H1 (cell line): ENCODE measurements around the gene ZNF582. TPM values are rescaled to one million over a fixed set of nuclear protein-coding genes. Genes with fewer than 3 reads are reported as not detected.

Experiments
- CTCF ChIA-PET: fragments of 300-600 bp; sonication (Branson Sonifier 250); formaldehyde crosslinking; loops from one replicate; lab custom pipeline; 2021; ENCODE audit not compliant: partially characterized antibody; lab: Charles Lee
- POLR2A ChIA-PET: fragments of 300-600 bp; sonication (Branson Sonifier 250); formaldehyde crosslinking; loops from one replicate; lab custom pipeline; 2021; ENCODE audit warnings: inconsistent platforms; ENCODE audit not compliant: partially characterized antibody; lab: Charles Lee
- DNase-seq, 2 experiments: peaks; one replicate each; pipeline versions ENCODE4 v3.0.0 to v3.0.0-alpha.2; 2010 to 2022; ENCODE audit warnings: low spot score in 2 of 2, low read depth in 1 of 2, mixed read lengths in 1 of 2
- FAIRE-seq: peaks from 2 replicates; lab custom pipeline; 2011; peaks lifted over from hg19 to GRCh38; lab: Jason Lieb, UNC
- H2AFZ ChIP-seq: 2 replicates; pipeline ENCODE4 v1.8.1; 2012; ENCODE audit warnings: low read length, inconsistent platforms
- H2AK5ac ChIP-seq: 2 replicates; pipeline ENCODE4 v1.6.1; 2013; ENCODE audit warnings: low read depth, low read length
- H2BK120ac ChIP-seq: replicated peaks from 2 replicates; pipeline ENCODE3; 2013; ENCODE audit warnings: low read depth, low read length, inconsistent platforms
- H2BK12ac ChIP-seq: 2 replicates; pipeline ENCODE4 v1.6.1; 2013; ENCODE audit warnings: low read depth, low read length
- H2BK15ac ChIP-seq: 2 replicates; pipeline ENCODE4 v1.6.1; 2013; ENCODE audit warnings: low read length
- H2BK20ac ChIP-seq: 2 replicates; pipeline ENCODE4 v1.6.1; 2013; ENCODE audit warnings: low read length
- H2BK5ac ChIP-seq: 2 replicates; pipeline ENCODE4 v1.6.1; 2013; ENCODE audit warnings: low read depth, low read length
- H3K14ac ChIP-seq: 2 replicates; pipeline ENCODE4 v1.6.1; 2013; ENCODE audit warnings: inconsistent platforms; ENCODE audit not compliant: insufficient read length
- H3K18ac ChIP-seq: 2 replicates; pipeline ENCODE4 v1.6.1; 2013; ENCODE audit warnings: low read length; ENCODE audit errors: extremely low read depth
- H3K23ac ChIP-seq: 2 replicates; pipeline ENCODE4 v1.6.1; 2013; ENCODE audit warnings: inconsistent platforms; ENCODE audit not compliant: insufficient read length
- H3K23me2 ChIP-seq: 2 replicates; pipeline ENCODE4 v1.6.1; 2013; ENCODE audit warnings: low read depth, low read length
- H3K27ac ChIP-seq: 2 replicates; pipeline ENCODE4 v1.6.1; 2011; ENCODE audit warnings: low read depth, low read length, inconsistent platforms
- H3K27me3 ChIP-seq, 4 experiments: replicated peaks in 1 of 4; 1 replicate in 1 of 4; 2 replicates in 3 of 4; pipeline versions ENCODE4 v1.6.1 to v1.8.1; 2011 to 2013; ENCODE audit warnings: low read length in 3 of 4, mild to moderate bottlenecking in 3 of 4, inconsistent platforms in 2 of 4, mixed read lengths in 2 of 4, moderate library complexity in 1 of 4; ENCODE audit not compliant: control insufficient read depth in 3 of 4, insufficient read depth in 3 of 4; ENCODE audit errors: extremely low read depth in 1 of 4
- H3K36me3 ChIP-seq, 4 experiments: 2 replicates each; pipeline versions ENCODE4 v1.6.1 to v1.8.1; 2011 to 2013; ENCODE audit warnings: mild to moderate bottlenecking in 4 of 4, low read length in 3 of 4, moderate library complexity in 2 of 4, control low read depth in 1 of 4, inconsistent platforms in 1 of 4; ENCODE audit not compliant: insufficient read depth in 4 of 4, control insufficient read depth in 2 of 4
- H3K4ac ChIP-seq: replicated peaks from 2 replicates; pipeline ENCODE3; 2013; ENCODE audit warnings: low read length, low read depth, mixed read lengths, inconsistent platforms; ENCODE audit not compliant: insufficient read length
- H3K4me1 ChIP-seq, 4 experiments: replicated peaks in 1 of 4; 1 replicate in 1 of 4; 2 replicates in 3 of 4; pipeline versions ENCODE4 v1.6.1 to v1.8.1; 2011 to 2013; ENCODE audit warnings: low read length in 3 of 4, inconsistent platforms in 2 of 4, mixed read lengths in 1 of 4; ENCODE audit not compliant: insufficient read depth in 4 of 4, control insufficient read depth in 3 of 4
- H3K4me2 ChIP-seq, 2 experiments: 2 replicates each; pipeline versions ENCODE4 v1.6.1 to v1.8.1; 2011 to 2013; ENCODE audit warnings: low read depth in 2 of 2, low read length in 2 of 2, control low read depth in 1 of 2, inconsistent platforms in 1 of 2, mild to moderate bottlenecking in 1 of 2; ENCODE audit not compliant: insufficient read depth in 1 of 2
- H3K4me3 ChIP-seq, 4 experiments: fragments of 200-600, 300-600 bp in 1 of 4; sonication (generic), shearing (Covaris generic), sonication (Bioruptor Twin) in 1 of 4; 2 replicates each; pipeline versions ENCODE4 v1.5.1 to v1.8.1; 2011 to 2016; ENCODE audit warnings: low read length in 4 of 4, low read depth in 3 of 4, control low read depth in 2 of 4, inconsistent platforms in 2 of 4, mild to moderate bottlenecking in 2 of 4, mixed read lengths in 1 of 4, moderate library complexity in 1 of 4; ENCODE audit not compliant: insufficient read depth in 2 of 4; ENCODE audit errors: extremely low read depth in 1 of 4
- H3K56ac ChIP-seq: replicated peaks from 2 replicates; pipeline ENCODE3; 2013; ENCODE audit warnings: low read depth, mild to moderate bottlenecking, mixed read lengths, low read length, inconsistent platforms; ENCODE audit not compliant: insufficient read length
- H3K79me1 ChIP-seq: 2 replicates; pipeline ENCODE4 v1.6.1; 2013; ENCODE audit warnings: low read depth, low read length, control low read depth
- H3K79me2 ChIP-seq, 2 experiments: 2 replicates each; pipeline versions ENCODE4 v1.6.1 to v1.8.1; 2012 to 2013; ENCODE audit warnings: low read length in 2 of 2, mild to moderate bottlenecking in 2 of 2, inconsistent platforms in 1 of 2; ENCODE audit not compliant: insufficient read depth in 2 of 2, control insufficient read depth in 1 of 2
- H3K9ac ChIP-seq, 4 experiments: replicated peaks in 1 of 4; 1 replicate in 1 of 4; 2 replicates in 3 of 4; pipeline versions ENCODE4 v1.6.1 to v1.8.1; 2011 to 2013; ENCODE audit warnings: low read depth in 3 of 4, low read length in 3 of 4, control low read depth in 2 of 4, mild to moderate bottlenecking in 2 of 4, moderate library complexity in 2 of 4, inconsistent platforms in 1 of 4; ENCODE audit errors: extremely low read depth in 1 of 4
- H3K9me3 ChIP-seq, 2 experiments: 2 replicates each; pipeline versions ENCODE4 v1.6.1 to v1.8.1; 2012 to 2013; ENCODE audit warnings: mild to moderate bottlenecking in 2 of 2, moderate library complexity in 2 of 2, control low read depth in 1 of 2, inconsistent platforms in 1 of 2, low read depth in 1 of 2, low read length in 1 of 2, mixed read lengths in 1 of 2; ENCODE audit not compliant: insufficient read depth in 2 of 2
- H4K20me1 ChIP-seq, 2 experiments: replicated peaks in 1 of 2; 2 replicates each; pipeline versions ENCODE3 to v1.8.1; 2011 to 2013; ENCODE audit warnings: inconsistent platforms in 2 of 2, low read length in 2 of 2, mild to moderate bottlenecking in 1 of 2; ENCODE audit not compliant: insufficient read depth in 2 of 2, control insufficient read depth in 1 of 2
- H4K5ac ChIP-seq: 2 replicates; pipeline ENCODE4 v1.6.1; 2013; ENCODE audit warnings: low read length, low read depth, mixed read lengths, inconsistent platforms; ENCODE audit not compliant: insufficient read length
- H4K8ac ChIP-seq: 2 replicates; pipeline ENCODE4 v1.8.0; 2013; ENCODE audit warnings: mild to moderate bottlenecking, moderate library complexity, low read length, inconsistent platforms; ENCODE audit not compliant: insufficient read depth; ENCODE audit errors: extremely low read depth
- H4K91ac ChIP-seq: replicated peaks from 2 replicates; pipeline ENCODE3; 2013; ENCODE audit warnings: low read length, mixed read lengths, inconsistent platforms; ENCODE audit not compliant: insufficient read length
- EP300 ChIP-seq, 2 experiments: IDR thresholded peaks; 1 replicate in 1 of 2; 2 replicates in 1 of 2; pipeline ENCODE4 v1.6.1; 2011 to 2012; ENCODE audit warnings: low read depth in 2 of 2, low read length in 2 of 2, mild to moderate bottlenecking in 2 of 2, borderline replicate concordance in 1 of 2, inconsistent platforms in 1 of 2, moderate library complexity in 1 of 2
- FOSL1 ChIP-seq: IDR thresholded peaks from 2 replicates; pipeline ENCODE4 v1.6.1; 2011; ENCODE audit warnings: mild to moderate bottlenecking, low read depth, low read length, moderate library complexity; ENCODE audit not compliant: insufficient read depth
- KDM1A ChIP-seq: fragments of 200-600, 300-600 bp; sonication (generic); IDR thresholded peaks from 2 replicates; pipeline ENCODE4 v1.7.1; 2016; ENCODE audit warnings: mild to moderate bottlenecking, low read length, borderline replicate concordance
- POLR2AphosphoS5 ChIP-seq: IDR thresholded peaks from 2 replicates; pipeline ENCODE4 v1.6.1; 2011; ENCODE audit warnings: low read depth, low read length
- RAD21 ChIP-seq, 2 experiments: IDR thresholded peaks in 1 of 2; conservative IDR thresholded peaks in 1 of 2; 2 replicates each; pipeline ENCODE4 v1.6.1; 2011; ENCODE audit warnings: low read depth in 2 of 2, low read length in 2 of 2, improper control_type of control experiment in 1 of 2, inconsistent platforms in 1 of 2, mild to moderate bottlenecking in 1 of 2, moderate library complexity in 1 of 2
- SIX5 ChIP-seq: IDR thresholded peaks from 2 replicates; pipeline ENCODE4 v1.6.1; 2011; ENCODE audit warnings: mild to moderate bottlenecking, low read depth, low read length
- SP2 ChIP-seq: IDR thresholded peaks from 2 replicates; pipeline ENCODE4 v1.6.1; 2012; ENCODE audit warnings: mild to moderate bottlenecking, low read length, inconsistent platforms
- TAF7 ChIP-seq: optimal IDR thresholded peaks from 2 replicates; pipeline ENCODE3; 2011; ENCODE audit warnings: low read depth, mild to moderate bottlenecking, inconsistent platforms, low read length, moderate library complexity, borderline replicate concordance
- TBP ChIP-seq: IDR thresholded peaks from 2 replicates; pipeline ENCODE4 v1.6.1; 2011; ENCODE audit warnings: low read depth, low read length, improper control_type of control experiment
- ZNF274 ChIP-seq: IDR thresholded peaks from 2 replicates; pipeline ENCODE4 v1.7.0; 2012; ENCODE audit warnings: low read length, borderline replicate concordance; ENCODE audit errors: extremely low read depth
- WGBS, 2 experiments: shearing (Covaris generic) in 1 of 2; methylation state at CpG; one replicate each; pipeline versions ENCODE4 v1.1.6 to v1.1.7; 2013 to 2015; ENCODE audit warnings: low lambda C conversion rate in 2 of 2, mixed read lengths in 2 of 2, inconsistent platforms in 1 of 2, low coverage in 1 of 2, missing lambda C conversion rate in 1 of 2; ENCODE audit not compliant: insufficient replicate concordance in 2 of 2, insufficient coverage in 1 of 2, insufficient read length in 1 of 2; ENCODE audit errors: extremely low coverage in 1 of 2, missing lambda C conversion rate in 1 of 2; 5-methylcytosine and 5-hydroxymethylcytosine counted together
- polyA plus RNA-seq, 7 experiments: library from polyadenylated mRNA; depleted of rRNA in 3 of 7; stranded (reverse) in 5 of 7; unstranded in 2 of 7; fragments of >200 nt in 5 of 7; fragments of 200-250 nt in 2 of 7; gene quantifications; 1 replicate in 5 of 7; 2 replicates in 1 of 7; 4 replicates in 1 of 7; pipeline versions ENCODE4 v1.2.1 to v1.2.3, GENCODE V29; 2011 to 2013; ENCODE audit warnings: missing spikeins in 2 of 7, mixed read lengths in 2 of 7
- total RNA-seq: library from RNA; stranded (reverse); fragmentation: NEBNext Ultra II Directional; extraction: Animal tissue kit (Norgen Biotek cat#: 25700); gene quantifications from 2 replicates; pipeline ENCODE4 v1.2.1, GENCODE V29; 2021
- TF ChIP-seq, protein P1 (sequence below): IDR thresholded peaks from 2 replicates; pipeline ENCODE4 v1.6.1; 2011; ENCODE audit warnings: low read depth, mild to moderate bottlenecking, low read length; ENCODE audit not compliant: insufficient read depth

The ZNF582 gene
- total and polyA plus RNA-seq, 2 of the 8 experiments (the other 6 are each of a cell fraction or from before 2014, with no cell fraction given) = 3.8 to 5.8 TPM

DNA sequence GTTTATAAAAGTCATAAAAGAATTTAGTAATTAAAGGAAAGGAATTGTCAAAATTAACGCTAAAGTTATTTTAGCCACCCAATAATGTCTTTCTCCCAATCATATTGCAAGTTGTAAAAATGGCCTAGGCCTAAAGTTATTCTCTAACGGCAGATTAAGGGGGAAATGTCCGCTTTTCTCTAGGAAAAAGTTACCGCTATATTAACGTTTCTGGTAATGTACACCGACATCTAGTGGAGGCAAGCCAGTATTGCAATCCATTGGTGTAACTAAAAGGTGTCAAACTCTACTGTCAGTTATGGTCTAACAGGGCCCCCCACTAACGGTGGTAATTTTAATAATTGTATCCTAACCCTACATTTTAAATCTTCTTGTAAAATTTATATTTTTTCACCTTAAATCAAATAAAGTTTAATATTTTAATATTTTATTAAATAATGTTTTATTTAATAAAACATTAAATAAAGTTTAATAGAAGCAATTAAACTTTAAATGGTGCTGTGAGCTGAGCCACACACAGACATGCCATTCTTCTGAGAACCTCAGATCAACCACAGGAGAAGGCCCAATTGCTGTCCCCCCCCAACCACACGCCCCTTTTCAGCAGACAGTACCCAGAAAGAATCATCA, 42.8 kb downstream of the ZNF582 start:
- H3K4ac ChIP-seq = no peak overlapping the region
- no peak overlapping the region for H4K8ac ChIP-seq
- no peak overlapping the region for H3K14ac ChIP-seq
- no peak overlapping the region for H3K18ac ChIP-seq
- H3K4me3 ChIP-seq = no peak overlapping the region
- no peaks in the 10 kb centered on the region for H3K79me1 ChIP-seq
- FAIRE-seq (peak; percentile 80), DNase-seq (peak in 1 of 2 experiments; percentile 52)
- no peak overlapping the region for H2BK12ac ChIP-seq
- H3K23ac ChIP-seq = no peak overlapping the region
- no peak overlapping the region for H3K27ac ChIP-seq
- H3K36me3 ChIP-seq = no peaks in the 10 kb centered on the region
- POLR2A ChIA-PET = no interaction called here
- H2BK15ac ChIP-seq = no peak overlapping the region
- no peak overlapping the region for H2AFZ ChIP-seq
- no peak overlapping the region for H3K4me2 ChIP-seq
- CTCF ChIA-PET = interaction anchor here (0.8 to 3.5 kb wide), 8 partner anchors 9 to 274 kb away, joined by 3 to 21 read pairs (median 4); no protein-coding TSS in a partner anchor
- no peak overlapping the region for H3K56ac ChIP-seq
- peaks cover 0 to 6% (median 4%) of the 10 kb centered on the region in 4 experiments; a peak in 6 of 7 replicates for H3K4me1 ChIP-seq
- no peak overlapping the region for H2BK20ac ChIP-seq
- no peak overlapping the region for H4K91ac ChIP-seq
- no peak overlapping the region for H2AK5ac ChIP-seq
- 28% methylated on average over 8 of the region's 8 CpGs; no CpG with 5 or more reads in 1 of the 2 experiments for WGBS, 2 experiments
- no peaks in the 10 kb centered on the region; a peak in 1 of 7 replicates for H3K27me3 ChIP-seq
- no peaks in the 10 kb centered on the region for H4K20me1 ChIP-seq
- no peak overlapping the region for H2BK5ac ChIP-seq
- H3K9me3 ChIP-seq = no peaks in the 10 kb centered on the region
- no peaks in the 10 kb centered on the region for H3K23me2 ChIP-seq
- no peak overlapping the region for H2BK120ac ChIP-seq
- H3K9ac ChIP-seq = no peak overlapping the region
- H3K79me2 ChIP-seq = no peaks in the 10 kb centered on the region
- H4K5ac ChIP-seq = no peak overlapping the region
- no peak for TF ChIP-seq POLR2AphosphoS5
- TF ChIP-seq, protein P1, sequence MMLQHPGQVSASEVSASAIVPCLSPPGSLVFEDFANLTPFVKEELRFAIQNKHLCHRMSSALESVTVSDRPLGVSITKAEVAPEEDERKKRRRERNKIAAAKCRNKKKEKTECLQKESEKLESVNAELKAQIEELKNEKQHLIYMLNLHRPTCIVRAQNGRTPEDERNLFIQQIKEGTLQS = no peak
- no peak for TF ChIP-seq ZNF274
- no peak for TF ChIP-seq EP300 (IDR thresholded peaks at IDR 0.05; ENCODE audit: borderline replicate concordance in 1 of 2, low read depth in 2 of 2, low read length in 2 of 2)
- TF ChIP-seq FOSL1 = no peak
- no peak for TF ChIP-seq TAF7
- peak; percentile 86 for TF ChIP-seq KDM1A
- TF ChIP-seq SIX5 = no peak
- no peak for TF ChIP-seq SP2
- no peak for TF ChIP-seq TBP
- peak; percentile 71 to 76 for TF ChIP-seq RAD21 (IDR thresholded peaks at IDR 0.05 in 1 of 2, conservative IDR thresholded peaks at IDR 0.05 in 1 of 2; ENCODE audit: low read depth in 2 of 2, low read length in 2 of 2)
